Calu3 (cell line): Measurements from ENCODE around the gene TFB1M. TPM values are rescaled to one million over a fixed set of nuclear protein-coding genes. Genes with fewer than 3 reads are reported as not detected.

ENCODE experiments used
- BruUV-seq: library from RNA; stranded (reverse); fragments of 400-500 nt; replicated peaks from 2 replicates; lab custom pipeline; 2021; lab: Mats Ljungman, UMichigan
- CTCF ChIA-PET: fragments of 300-600 bp; sonication (Branson Sonifier 250); formaldehyde crosslinking; loops from one replicate; lab custom pipeline; 2022; ENCODE audit warnings: antibody characterized with exemption; lab: Charles Lee
- DNase-seq: peaks from one replicate; pipeline ENCODE4 v3.0.0; 2022
- H3K27ac Mint-ChIP-seq: one replicate; pipeline ENCODE4 v1.8.0; 2022; ENCODE audit warnings: mixed read lengths; ENCODE audit not compliant: unreplicated experiment
- H3K27me3 Mint-ChIP-seq: one replicate; pipeline ENCODE4 v1.8.0; 2022; ENCODE audit warnings: mixed read lengths; ENCODE audit not compliant: unreplicated experiment
- H3K36me3 Mint-ChIP-seq: one replicate; pipeline ENCODE4 v1.8.0; 2022; ENCODE audit warnings: mild to moderate bottlenecking, moderate library complexity, mixed read lengths; ENCODE audit not compliant: insufficient read depth, unreplicated experiment
- H3K4me1 Mint-ChIP-seq: one replicate; pipeline ENCODE4 v1.8.0; 2022; ENCODE audit warnings: mild to moderate bottlenecking, low read depth, mixed read lengths; ENCODE audit not compliant: unreplicated experiment
- H3K4me3 Mint-ChIP-seq: one replicate; pipeline ENCODE4 v1.8.0; 2022; ENCODE audit warnings: mild to moderate bottlenecking, low read depth, moderate library complexity, mixed read lengths; ENCODE audit not compliant: unreplicated experiment
- H3K9me3 Mint-ChIP-seq: one replicate; pipeline ENCODE4 v1.8.0; 2022; ENCODE audit warnings: low read depth, mixed read lengths; ENCODE audit not compliant: unreplicated experiment
- intact Hi-C: fragments of 100-400 bp; cut with micrococcal nuclease; formaldehyde crosslinking; loops from one replicate; pipeline ENCODE4 v1.10.0; 2022; ENCODE audit not compliant: unreplicated experiment
- total RNA-seq: library from RNA; stranded (reverse); gene quantifications from 2 replicates; pipeline ENCODE4 v1.2.3, GENCODE V29; 2022
- TF ChIP-seq, protein P1 (sequence below): fragments of 200-600 bp; IDR thresholded peaks from one replicate; pipeline ENCODE4 v1.8.0; 2022; ENCODE audit warnings: antibody characterized with exemption; ENCODE audit not compliant: unreplicated experiment

The TFB1M gene
- total RNA-seq, 1 experiment from 2014 or later = 27.4 TPM

DNA sequence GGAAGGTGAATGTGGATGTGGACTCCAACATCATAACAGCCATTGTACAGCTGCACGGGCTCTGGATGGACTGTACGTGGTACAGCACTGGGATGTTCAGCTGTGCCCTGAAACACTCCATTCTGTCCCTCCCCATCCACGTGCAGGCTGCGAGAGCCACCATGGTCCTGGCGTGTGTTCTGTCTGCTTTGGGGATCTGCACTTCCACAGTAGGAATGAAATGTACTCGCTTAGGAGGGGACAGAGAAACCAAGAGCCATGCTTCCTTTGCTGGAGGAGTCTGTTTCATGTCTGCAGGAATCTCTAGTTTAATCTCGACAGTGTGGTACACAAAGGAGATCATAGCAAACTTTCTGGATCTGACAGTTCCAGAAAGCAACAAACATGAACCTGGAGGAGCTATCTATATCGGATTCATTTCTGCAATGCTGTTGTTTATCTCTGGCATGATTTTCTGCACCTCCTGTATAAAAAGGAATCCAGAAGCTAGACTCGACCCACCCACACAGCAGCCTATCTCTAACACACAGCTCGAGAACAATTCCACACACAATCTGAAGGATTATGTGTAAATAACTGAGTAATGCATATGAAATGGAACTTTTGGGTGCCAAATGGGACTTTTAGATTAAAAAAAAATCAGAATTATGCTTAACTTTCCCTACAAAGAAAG is 38.3 kb downstream of the TFB1M start:
- intact Hi-C loops = no loop called here
- TF ChIP-seq, protein P1, sequence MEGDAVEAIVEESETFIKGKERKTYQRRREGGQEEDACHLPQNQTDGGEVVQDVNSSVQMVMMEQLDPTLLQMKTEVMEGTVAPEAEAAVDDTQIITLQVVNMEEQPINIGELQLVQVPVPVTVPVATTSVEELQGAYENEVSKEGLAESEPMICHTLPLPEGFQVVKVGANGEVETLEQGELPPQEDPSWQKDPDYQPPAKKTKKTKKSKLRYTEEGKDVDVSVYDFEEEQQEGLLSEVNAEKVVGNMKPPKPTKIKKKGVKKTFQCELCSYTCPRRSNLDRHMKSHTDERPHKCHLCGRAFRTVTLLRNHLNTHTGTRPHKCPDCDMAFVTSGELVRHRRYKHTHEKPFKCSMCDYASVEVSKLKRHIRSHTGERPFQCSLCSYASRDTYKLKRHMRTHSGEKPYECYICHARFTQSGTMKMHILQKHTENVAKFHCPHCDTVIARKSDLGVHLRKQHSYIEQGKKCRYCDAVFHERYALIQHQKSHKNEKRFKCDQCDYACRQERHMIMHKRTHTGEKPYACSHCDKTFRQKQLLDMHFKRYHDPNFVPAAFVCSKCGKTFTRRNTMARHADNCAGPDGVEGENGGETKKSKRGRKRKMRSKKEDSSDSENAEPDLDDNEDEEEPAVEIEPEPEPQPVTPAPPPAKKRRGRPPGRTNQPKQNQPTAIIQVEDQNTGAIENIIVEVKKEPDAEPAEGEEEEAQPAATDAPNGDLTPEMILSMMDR = no peak
- CTCF ChIA-PET = interaction anchor here (0.7 kb wide), 1 partner anchor 86 kb away, joined by 4 read pairs; no protein-coding TSS in a partner anchor

DNA sequence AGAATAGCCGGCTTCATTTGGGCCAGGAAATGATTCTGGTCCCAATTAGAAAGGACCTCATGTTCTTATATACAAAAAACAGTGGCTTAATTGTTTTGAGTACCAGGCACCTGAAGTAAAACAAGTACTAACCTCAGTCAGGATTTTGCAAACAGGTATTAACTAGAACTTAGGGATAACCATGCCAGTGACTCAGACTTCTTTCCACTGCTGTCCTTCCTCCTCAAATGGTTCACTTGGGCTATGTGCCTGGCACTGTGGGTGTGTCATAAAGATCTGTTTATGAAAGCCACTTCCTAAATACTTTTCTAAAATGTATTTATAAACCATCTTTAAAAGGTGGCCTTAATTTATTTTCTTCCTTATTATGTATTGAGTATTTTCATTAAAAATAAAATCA is 39.8 kb downstream of the TFB1M start:
- TF ChIP-seq, protein P1 = no peak
- no TSS peak for BruUV-seq
- H3K27me3 Mint-ChIP-seq = no peaks in the 10 kb centered on the region
- H3K4me1 Mint-ChIP-seq = peaks cover 8% of the 10 kb centered on the region
- peak; percentile 6 for DNase-seq
- CTCF ChIA-PET = no interaction called here
- no peaks in the 10 kb centered on the region for H3K9me3 Mint-ChIP-seq
- no peak overlapping the region for H3K27ac Mint-ChIP-seq
- H3K4me3 Mint-ChIP-seq = no peak overlapping the region
- intact Hi-C loops = no loop called here
- H3K36me3 Mint-ChIP-seq = peaks cover 5% of the 10 kb centered on the region

More for the DNA sequence above, 38.3 kb downstream of the TFB1M start:
- Mint-ChIP-seq H3K4me1 (peaks cover 8% of the 10 kb centered on the region), H3K27me3 (no peaks in the 10 kb centered on the region), H3K36me3 (peaks cover 5% of the 10 kb centered on the region), H3K4me3 (no peak overlapping the region), H3K9me3 (no peaks in the 10 kb centered on the region), H3K27ac (no peak overlapping the region)
- no peak for DNase-seq
- no TSS peak for BruUV-seq

DNA sequence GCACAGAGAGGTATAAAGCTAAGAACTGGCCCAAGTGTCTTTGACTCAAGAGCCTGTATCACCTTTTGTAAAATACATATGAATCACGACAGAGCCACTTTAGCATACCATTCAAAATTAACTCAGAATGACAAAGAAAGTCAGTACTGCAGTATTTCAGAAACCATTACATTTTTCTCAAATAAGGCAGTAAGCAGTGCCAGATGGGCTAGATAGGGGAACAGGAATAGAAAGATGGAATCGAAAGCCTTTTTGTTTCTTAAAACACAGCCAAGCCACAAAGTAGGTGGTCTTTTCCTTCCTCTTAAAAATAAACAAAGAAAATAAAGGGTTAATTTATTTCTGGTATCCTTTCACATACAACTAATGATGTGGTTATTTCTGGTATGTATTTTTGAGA is 40.2 kb downstream of the TFB1M start:
- Mint-ChIP-seq H3K4me1 (peaks cover 8% of the 10 kb centered on the region), H3K9me3 (no peaks in the 10 kb centered on the region), H3K27me3 (no peaks in the 10 kb centered on the region), H3K36me3 (peaks cover 5% of the 10 kb centered on the region), H3K27ac (no peak overlapping the region), H3K4me3 (no peak overlapping the region)
- DNase-seq = no peak
- CTCF ChIA-PET = no interaction called here
- no TSS peak for BruUV-seq
- TF ChIP-seq, protein P1 = no peak
- intact Hi-C loops = no loop called here

DNA sequence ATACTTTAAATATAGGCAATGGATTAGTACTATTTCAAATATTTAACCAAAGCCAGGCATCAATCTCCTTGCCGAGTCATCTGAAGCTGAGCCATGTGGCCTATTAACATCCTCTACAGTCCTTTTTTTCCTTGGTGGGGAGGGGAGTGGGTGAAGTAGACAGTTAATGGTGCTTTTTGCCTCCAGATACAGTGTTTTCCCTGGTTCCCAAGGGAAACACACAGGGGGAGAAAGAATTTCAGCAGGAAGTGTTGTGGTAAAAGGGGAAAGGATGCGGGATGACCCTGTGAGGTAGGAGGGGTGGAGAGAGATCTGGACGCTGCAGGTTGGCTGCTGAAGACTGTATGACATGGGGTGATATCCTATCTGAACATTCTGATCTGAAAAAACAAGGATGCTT is 40.9 kb downstream of the TFB1M start:
- Mint-ChIP-seq H3K4me3 (no peak overlapping the region), H3K27ac (no peak overlapping the region), H3K36me3 (peaks cover 5% of the 10 kb centered on the region), H3K9me3 (no peaks in the 10 kb centered on the region), H3K4me1 (peaks cover 8% of the 10 kb centered on the region), H3K27me3 (no peaks in the 10 kb centered on the region)
- BruUV-seq = no TSS peak
- CTCF ChIA-PET = no interaction called here
- intact Hi-C loops = no loop called here
- DNase-seq = no peak
- TF ChIP-seq, protein P1 = no peak
